CD8-positive, alpha-beta memory T cell (primary cell): ENCODE measurements around the gene GPSM1. TPM values are rescaled to one million over a fixed set of nuclear protein-coding genes. Genes with fewer than 3 reads are reported as not detected.
A peak's percentile ranks its signal among the peaks of the same experiment; 100 is the strongest.

ENCODE experiments used
- CTCF ChIA-PET: fragments of 350-600 bp; sonication (Branson Sonifier 250); formaldehyde crosslinking; loops from one replicate; lab custom pipeline; 2021; ENCODE audit warnings: antibody characterized with exemption; lab: Charles Lee
- POLR2A ChIA-PET: fragments of 350-600 bp; sonication (Branson Sonifier 250); formaldehyde crosslinking; loops from one replicate; lab custom pipeline; 2021; ENCODE audit warnings: antibody characterized with exemption; lab: Charles Lee
- DNase-seq, 5 donors: peaks; one replicate each; pipeline versions ENCODE4 v3.0.0 to v3.0.0-alpha.2; 2020 to 2022; ENCODE audit warnings: mixed read lengths in 1 of 5
- H3K27ac ChIP-seq: one replicate; pipeline ENCODE4 v1.7.0; 2013; ENCODE audit warnings: low read depth, mild to moderate bottlenecking, low read length, moderate library complexity
- H3K27me3 ChIP-seq: 2 replicates; pipeline ENCODE4 v1.7.0; 2013; ENCODE audit warnings: low read length, mild to moderate bottlenecking; ENCODE audit not compliant: insufficient read depth, poor library complexity, severe bottlenecking
- H3K36me3 ChIP-seq: 2 replicates; pipeline ENCODE4 v1.7.0; 2013; ENCODE audit warnings: mild to moderate bottlenecking, low read length, moderate library complexity; ENCODE audit not compliant: insufficient read depth
- H3K4me1 ChIP-seq: 2 replicates; pipeline ENCODE4 v1.7.0; 2013; ENCODE audit warnings: mild to moderate bottlenecking, low read length, moderate library complexity; ENCODE audit not compliant: insufficient read depth
- H3K4me3 ChIP-seq: 2 replicates; pipeline ENCODE4 v1.7.0; 2013; ENCODE audit warnings: mild to moderate bottlenecking, low read length
- H3K9me3 ChIP-seq: 2 replicates; pipeline ENCODE4 v1.7.0; 2013; ENCODE audit warnings: mild to moderate bottlenecking, low read length
- H3K27ac Mint-ChIP-seq, 8 donors: one replicate each; pipeline ENCODE4 v1.8.0; 2020 to 2021; ENCODE audit warnings: mixed read lengths in 8 of 8, mild to moderate bottlenecking in 6 of 8, inconsistent platforms in 3 of 8, moderate library complexity in 3 of 8
- H3K27me3 Mint-ChIP-seq, 2 donors: one replicate each; pipeline ENCODE4 v1.8.0; 2020 to 2021; ENCODE audit warnings: mixed read lengths in 2 of 2, mild to moderate bottlenecking in 1 of 2, moderate library complexity in 1 of 2
- H3K36me3 Mint-ChIP-seq, 3 donors: one replicate each; pipeline ENCODE4 v1.8.0; 2020 to 2021; ENCODE audit warnings: mixed read lengths in 3 of 3, inconsistent platforms in 1 of 3, mild to moderate bottlenecking in 1 of 3
- H3K4me1 Mint-ChIP-seq, 3 donors: one replicate each; pipeline ENCODE4 v1.8.0; 2020 to 2021; ENCODE audit warnings: mixed read lengths in 3 of 3, inconsistent platforms in 1 of 3, mild to moderate bottlenecking in 1 of 3
- H3K4me3 Mint-ChIP-seq, 7 donors: one replicate each; pipeline ENCODE4 v1.8.0; 2020 to 2021; ENCODE audit warnings: mixed read lengths in 7 of 7, mild to moderate bottlenecking in 6 of 7, moderate library complexity in 4 of 7, inconsistent platforms in 2 of 7
- H3K9me3 Mint-ChIP-seq, 5 donors: one replicate each; pipeline ENCODE4 v1.8.0; 2020 to 2022; ENCODE audit warnings: mixed read lengths in 5 of 5, mild to moderate bottlenecking in 3 of 5, moderate library complexity in 2 of 5, inconsistent platforms in 1 of 5
- polyA plus RNA-seq: library from polyadenylated mRNA; unstranded; fragments of 300-500 nt; fragmentation: Illumina TruSeq; gene quantifications from one replicate; pipeline ENCODE4 v1.2.3, GENCODE V29; 2021
- total RNA-seq, 2 experiments: library from RNA; stranded (reverse); gene quantifications; one replicate each; pipeline ENCODE4 v1.2.3, GENCODE V29; 2021

The GPSM1 gene
- total and polyA plus RNA-seq, 3 experiments from 2014 or later, result 1.7 to 7.5 (median 6.8) TPM

DNA sequence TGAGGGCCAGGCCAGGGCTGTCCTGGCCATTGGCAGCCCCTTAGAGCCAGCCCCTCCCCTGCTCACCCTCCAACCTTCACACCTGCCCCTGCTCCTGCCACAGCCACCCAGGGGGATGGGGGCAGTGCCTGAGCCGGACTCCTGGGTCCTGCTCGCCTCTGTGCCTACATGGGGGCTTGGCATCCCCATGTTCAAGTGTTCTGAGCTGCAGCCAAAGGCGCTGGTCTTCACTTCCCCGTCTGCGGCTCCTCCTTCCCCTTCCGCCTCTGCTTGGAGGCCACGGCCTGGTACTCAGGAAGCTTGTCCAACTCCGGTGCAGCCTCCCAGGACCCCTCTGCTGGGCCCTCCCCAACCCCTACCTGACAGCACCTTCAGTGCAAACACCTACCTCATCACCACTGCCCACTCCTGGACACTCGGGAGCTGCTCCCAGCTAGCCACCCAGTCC, 38.5 kb downstream of the GPSM1 start:
- H3K27ac ChIP-seq, result no peak overlapping the region
- Mint-ChIP-seq H3K4me1 (peaks cover 0 to 7% (median 0%) of the 10 kb centered on the region in 3 donors), H3K9me3 (no peaks in the 10 kb centered on the region), H3K27ac (no peak overlapping the region), H3K36me3 (peaks cover 0 to 8% (median 0%) of the 10 kb centered on the region in 3 donors), H3K27me3 (no peaks in the 10 kb centered on the region), H3K4me3 (peak overlapping the region in 1 of 7 donors; percentile 68)
- no peaks in the 10 kb centered on the region for H3K9me3 ChIP-seq
- H3K4me3 ChIP-seq, result no peak overlapping the region
- no peak for DNase-seq
- H3K4me1 ChIP-seq, result peaks cover 5% of the 10 kb centered on the region
- ChIA-PET POLR2A (no interaction called here), CTCF (no interaction called here)
- H3K36me3 ChIP-seq, result no peaks in the 10 kb centered on the region
- H3K27me3 ChIP-seq, result no peaks in the 10 kb centered on the region

DNA sequence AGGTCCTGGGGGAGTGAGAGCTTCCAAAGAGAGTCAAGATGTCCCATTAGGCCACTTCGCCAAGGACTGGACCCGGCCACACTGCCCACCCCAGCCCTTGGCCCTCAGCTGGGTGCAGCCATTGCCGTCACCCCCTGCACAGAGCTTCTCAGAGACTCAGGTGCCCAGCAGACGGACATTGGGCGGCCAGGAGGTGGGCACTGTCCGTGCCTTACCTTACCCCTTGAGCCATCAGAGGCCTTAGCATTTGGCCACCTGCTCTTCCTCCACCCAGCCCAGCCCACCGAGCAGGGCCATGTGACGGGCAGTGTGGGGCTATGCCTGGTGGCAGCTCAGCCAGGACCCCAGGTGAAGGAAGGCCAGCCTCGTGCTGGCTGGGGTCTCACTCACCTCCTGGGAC, 39.5 kb downstream of the GPSM1 start:
- H3K9me3 ChIP-seq, result no peaks in the 10 kb centered on the region
- no peak overlapping the region for H3K27ac ChIP-seq
- Mint-ChIP-seq H3K27me3 (no peaks in the 10 kb centered on the region), H3K4me1 (peaks cover 0 to 7% (median 0%) of the 10 kb centered on the region in 3 donors), H3K27ac (no peak overlapping the region), H3K4me3 (no peak overlapping the region), H3K36me3 (peaks cover 0 to 3% (median 0%) of the 10 kb centered on the region in 3 donors), H3K9me3 (no peaks in the 10 kb centered on the region)
- H3K4me1 ChIP-seq, result peaks cover 5% of the 10 kb centered on the region
- CTCF ChIA-PET, result no interaction called here
- POLR2A ChIA-PET, result no interaction called here
- no peaks in the 10 kb centered on the region for H3K27me3 ChIP-seq
- H3K4me3 ChIP-seq, result no peak overlapping the region
- DNase-seq, result no peak
- H3K36me3 ChIP-seq, result no peaks in the 10 kb centered on the region

DNA sequence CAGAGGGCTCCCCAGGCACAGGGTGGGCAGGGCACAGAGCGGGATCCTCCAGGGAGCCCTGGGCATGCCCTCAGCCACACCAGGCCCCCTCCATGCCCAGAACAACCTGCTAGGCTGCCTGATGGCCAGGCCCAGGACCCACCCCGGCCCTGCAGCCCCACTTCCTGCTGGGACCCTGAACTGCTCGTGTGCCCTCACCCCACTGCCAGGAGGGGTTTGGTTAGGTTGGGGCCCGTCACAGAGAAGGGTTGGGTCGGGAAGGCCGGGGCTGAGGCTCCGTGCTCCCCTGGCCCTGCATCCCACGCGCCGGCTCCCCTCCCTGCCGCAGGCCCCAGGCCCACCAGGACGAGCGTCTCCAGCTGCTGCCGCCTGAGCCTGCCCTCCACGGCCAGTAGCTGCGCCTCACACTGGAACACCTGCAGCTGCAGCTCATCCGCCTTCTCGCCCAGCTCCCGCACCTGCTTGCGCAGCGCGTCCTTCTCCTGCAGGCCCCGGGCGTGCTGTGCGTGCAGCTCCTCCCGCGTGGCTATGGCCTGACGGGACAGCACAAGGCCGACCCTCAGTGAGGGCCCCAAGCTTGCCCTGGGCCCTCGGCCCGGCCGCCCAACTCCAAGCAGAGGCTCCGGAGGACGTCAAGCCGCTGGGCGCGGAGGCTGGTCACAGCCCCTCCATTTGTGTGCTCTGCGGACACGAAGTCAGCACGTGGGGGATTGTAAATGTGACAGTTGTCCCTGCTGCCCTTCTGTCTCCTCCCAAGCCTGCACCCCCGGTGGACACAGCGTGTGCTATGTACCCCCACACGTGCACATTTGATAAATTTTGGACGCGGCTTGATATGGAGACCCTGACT, 40.2 kb downstream of the GPSM1 start:
- DNase-seq, result no peak
- POLR2A ChIA-PET, result no interaction called here
- Mint-ChIP-seq H3K9me3 (no peaks in the 10 kb centered on the region), H3K36me3 (peaks cover 0 to 2% (median 0%) of the 10 kb centered on the region in 3 donors), H3K4me3 (no peak overlapping the region), H3K27me3 (no peaks in the 10 kb centered on the region), H3K4me1 (peaks cover 0 to 5% (median 0%) of the 10 kb centered on the region in 3 donors), H3K27ac (no peak overlapping the region)
- CTCF ChIA-PET, result no interaction called here
- Histone ChIP-seq H3K4me1 (peaks cover 5% of the 10 kb centered on the region), H3K27me3 (no peaks in the 10 kb centered on the region), H3K4me3 (no peak overlapping the region), H3K9me3 (no peaks in the 10 kb centered on the region), H3K36me3 (no peaks in the 10 kb centered on the region), H3K27ac (no peak overlapping the region)

DNA sequence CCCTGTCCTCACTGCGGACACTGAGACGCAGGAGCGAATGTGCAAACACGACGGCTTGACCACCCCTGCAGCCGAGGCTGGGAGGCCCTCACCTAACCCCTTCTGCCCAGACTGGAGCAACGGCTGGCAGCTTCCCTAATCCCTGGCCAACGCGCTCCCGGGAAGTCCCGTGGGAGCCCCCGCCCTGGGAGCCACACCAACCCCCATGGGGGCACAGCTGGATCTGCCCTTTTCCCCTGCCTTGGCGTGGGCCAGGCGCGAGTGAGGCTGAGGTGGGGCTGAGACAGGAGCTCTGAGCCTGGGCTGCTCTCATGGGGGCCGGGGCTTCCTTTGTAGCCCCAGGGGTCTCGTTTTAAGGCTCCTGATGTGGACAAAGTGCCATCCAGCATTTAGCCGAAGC, 40.9 kb downstream of the GPSM1 start:
- Mint-ChIP-seq H3K36me3 (no peaks in the 10 kb centered on the region), H3K4me3 (no peak overlapping the region), H3K4me1 (no peaks in the 10 kb centered on the region), H3K9me3 (no peaks in the 10 kb centered on the region), H3K27me3 (no peaks in the 10 kb centered on the region), H3K27ac (no peak overlapping the region)
- Histone ChIP-seq H3K27me3 (no peaks in the 10 kb centered on the region), H3K4me3 (no peak overlapping the region), H3K36me3 (no peaks in the 10 kb centered on the region), H3K9me3 (no peaks in the 10 kb centered on the region), H3K4me1 (peaks cover 5% of the 10 kb centered on the region), H3K27ac (no peak overlapping the region)
- ChIA-PET CTCF (no interaction called here), POLR2A (no interaction called here)
- no peak for DNase-seq

DNA sequence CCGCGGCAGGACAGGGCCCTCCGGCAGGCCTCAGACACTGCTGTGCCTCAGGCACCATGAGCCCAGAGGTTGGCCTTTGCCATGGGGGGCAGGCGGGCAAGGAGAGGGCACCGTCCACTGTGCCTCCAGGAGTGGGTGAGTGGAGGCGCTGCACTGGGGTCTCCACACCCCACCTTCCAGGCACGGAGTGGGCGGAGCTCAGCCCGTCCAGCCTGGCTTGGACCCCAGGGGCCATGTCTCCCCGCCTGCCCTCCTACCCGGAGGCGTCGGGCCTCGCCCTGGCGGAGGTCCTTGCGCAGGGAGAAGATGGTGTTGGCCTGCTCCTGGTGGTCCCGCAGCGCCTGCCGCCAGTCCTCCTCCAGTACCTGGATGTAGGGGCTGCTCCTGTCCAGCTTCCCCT, 42.7 kb downstream of the GPSM1 start:
- no peaks in the 10 kb centered on the region for H3K27me3 ChIP-seq
- H3K4me1 Mint-ChIP-seq, result no peaks in the 10 kb centered on the region
- no peaks in the 10 kb centered on the region for H3K36me3 ChIP-seq
- H3K9me3 Mint-ChIP-seq, result no peaks in the 10 kb centered on the region
- ChIA-PET CTCF (no interaction called here), POLR2A (no interaction called here)
- no peak for DNase-seq
- no peak overlapping the region for H3K4me3 Mint-ChIP-seq
- no peak overlapping the region for H3K27ac Mint-ChIP-seq
- no peaks in the 10 kb centered on the region for H3K36me3 Mint-ChIP-seq
- no peak overlapping the region for H3K4me3 ChIP-seq
- H3K4me1 ChIP-seq, result no peaks in the 10 kb centered on the region
- no peak overlapping the region for H3K27ac ChIP-seq
- no peaks in the 10 kb centered on the region for H3K27me3 Mint-ChIP-seq
- H3K9me3 ChIP-seq, result no peaks in the 10 kb centered on the region

DNA sequence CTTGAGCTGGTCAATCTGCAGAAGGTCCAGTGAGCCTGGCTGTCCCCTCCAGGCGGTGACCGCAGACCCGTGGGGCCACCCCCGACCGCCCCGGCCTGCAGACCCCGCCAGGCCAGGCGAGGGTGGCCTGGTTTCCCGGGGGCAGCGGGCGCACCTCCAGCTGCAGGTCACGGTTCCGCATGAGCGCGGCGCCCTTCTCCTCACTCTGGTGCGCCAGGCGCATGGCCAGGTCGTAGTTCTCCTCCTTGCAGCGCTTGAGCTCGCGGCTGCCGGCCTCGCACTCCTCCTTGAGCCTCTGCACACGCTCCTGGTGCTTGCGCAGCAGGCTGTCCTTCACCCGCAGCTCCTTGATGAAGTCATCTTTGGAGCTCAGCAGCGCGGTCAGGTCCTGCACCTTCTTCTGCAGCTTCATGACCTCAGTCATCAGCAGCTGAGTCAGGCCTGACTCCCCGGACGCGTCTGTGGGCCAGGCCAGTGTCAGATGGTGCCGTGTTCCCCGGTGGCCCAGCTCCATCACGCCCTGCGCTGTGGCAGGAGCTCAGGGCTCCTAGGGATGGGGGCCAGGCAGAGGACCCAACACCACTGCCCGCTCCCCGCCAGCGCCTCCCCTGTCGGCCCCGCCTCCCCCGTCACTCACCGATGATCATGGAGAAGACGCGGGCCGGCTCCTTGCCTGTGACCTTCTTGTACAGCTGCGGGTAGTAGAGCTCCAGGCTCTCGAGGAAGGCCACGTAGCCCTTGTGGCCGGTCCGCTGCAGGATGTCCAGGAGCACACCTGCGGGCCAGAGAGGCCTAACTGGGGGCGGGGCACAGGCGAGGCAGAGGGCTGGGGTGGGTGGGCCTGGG, 43.6 kb downstream of the GPSM1 start:
- Mint-ChIP-seq H3K36me3 (no peaks in the 10 kb centered on the region), H3K4me3 (no peak overlapping the region)
- CTCF ChIA-PET, result no interaction called here

DNA sequence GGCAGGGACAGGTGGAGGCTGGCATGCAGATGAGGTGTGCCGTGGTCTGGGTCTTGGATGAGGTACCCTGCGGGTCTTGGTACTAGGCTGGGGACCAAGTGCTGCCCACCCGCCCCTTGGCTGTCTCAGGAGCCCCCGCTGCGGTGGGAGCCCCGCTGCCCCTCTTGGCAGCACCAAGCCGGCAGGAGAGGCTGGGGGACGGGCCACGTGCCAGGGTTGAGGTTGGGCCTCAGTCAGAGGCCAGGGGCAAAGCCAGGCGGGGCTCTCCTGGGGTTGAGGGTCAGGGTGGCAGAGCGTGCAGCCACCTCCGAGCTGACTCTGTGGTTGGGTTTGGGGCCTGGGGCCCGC, 44.2 kb downstream of the GPSM1 start:
- ChIA-PET POLR2A (no interaction called here), CTCF (no interaction called here)
- Mint-ChIP-seq H3K27me3 (no peaks in the 10 kb centered on the region), H3K4me3 (no peak overlapping the region), H3K36me3 (no peaks in the 10 kb centered on the region), H3K27ac (no peak overlapping the region), H3K4me1 (no peaks in the 10 kb centered on the region), H3K9me3 (no peaks in the 10 kb centered on the region)
- no peak for DNase-seq
- no peak overlapping the region for H3K4me3 ChIP-seq
- H3K36me3 ChIP-seq, result no peaks in the 10 kb centered on the region
- no peaks in the 10 kb centered on the region for H3K4me1 ChIP-seq
- H3K9me3 ChIP-seq, result no peaks in the 10 kb centered on the region
- no peaks in the 10 kb centered on the region for H3K27me3 ChIP-seq
- no peak overlapping the region for H3K27ac ChIP-seq

More for the DNA sequence above, 43.6 kb downstream of the GPSM1 start:
- no peak overlapping the region for H3K4me3 ChIP-seq
- no peak overlapping the region for H3K27ac ChIP-seq
- H3K27me3 Mint-ChIP-seq, result no peaks in the 10 kb centered on the region
- no peaks in the 10 kb centered on the region for H3K36me3 ChIP-seq
- no peaks in the 10 kb centered on the region for H3K9me3 ChIP-seq
- H3K4me1 Mint-ChIP-seq, result no peaks in the 10 kb centered on the region
- no peak for DNase-seq
- H3K27me3 ChIP-seq, result no peaks in the 10 kb centered on the region
- H3K4me1 ChIP-seq, result no peaks in the 10 kb centered on the region
- H3K9me3 Mint-ChIP-seq, result no peaks in the 10 kb centered on the region
- POLR2A ChIA-PET, result no interaction called here
- peak overlapping the region in 1 of 8 donors; percentile 79 for H3K27ac Mint-ChIP-seq

DNA sequence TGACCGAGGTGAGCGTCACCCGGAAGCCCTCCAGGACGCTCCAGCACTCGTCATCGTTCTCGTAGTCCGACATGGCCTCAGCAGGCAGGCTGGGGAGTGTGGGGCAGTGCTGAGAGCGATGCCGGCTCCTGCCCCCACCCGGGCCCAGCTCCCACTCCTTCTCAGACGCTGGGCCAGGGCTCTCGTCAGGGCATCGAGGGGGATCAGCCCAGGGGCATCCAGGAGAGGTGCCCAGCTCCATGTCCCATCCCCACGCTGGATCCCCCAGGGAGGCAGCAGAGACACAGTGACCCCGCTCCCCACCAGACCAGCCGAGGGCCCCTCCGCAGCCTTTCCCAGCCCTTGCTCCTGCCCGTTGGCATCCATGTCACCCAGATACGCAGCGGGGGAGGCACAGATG, 44.7 kb downstream of the GPSM1 start:
- H3K9me3 ChIP-seq, result no peaks in the 10 kb centered on the region
- no peak overlapping the region for H3K27ac Mint-ChIP-seq
- H3K36me3 ChIP-seq, result no peaks in the 10 kb centered on the region
- H3K27me3 Mint-ChIP-seq, result no peaks in the 10 kb centered on the region
- POLR2A ChIA-PET, result no interaction called here
- CTCF ChIA-PET, result no interaction called here
- H3K4me1 ChIP-seq, result no peaks in the 10 kb centered on the region
- no peak overlapping the region for H3K27ac ChIP-seq
- H3K4me3 Mint-ChIP-seq, result no peak overlapping the region
- no peaks in the 10 kb centered on the region for H3K27me3 ChIP-seq
- no peaks in the 10 kb centered on the region for H3K9me3 Mint-ChIP-seq
- peaks cover 0 to 1% (median 0%) of the 10 kb centered on the region in 3 donors for H3K36me3 Mint-ChIP-seq
- DNase-seq, result no peak
- H3K4me1 Mint-ChIP-seq, result no peaks in the 10 kb centered on the region
- no peak overlapping the region for H3K4me3 ChIP-seq
